HG03025 (cell line): ENCODE data around the gene HOXA6.

ENCODE experiments used
- ATAC-seq: cut with Tn5 transposase; IDR thresholded peaks from one replicate; pipeline ENCODE4 v1.9.1; 2021; ENCODE audit warnings: mild to moderate bottlenecking, moderate library complexity; ENCODE audit not compliant: unreplicated experiment, low FRiP score

Gene HOXA6

GRCh38 chr7:27147199-27148030 lies at the start of gene HOXA6:
Gene HOXA6 (minus strand): TSS chr7:27147774. CDS start chr7:27147749, 25 bp downstream.
- no peak for ATAC-seq

- ATAC-seq, result no peak
These were observed 48.8 kb upstream of the HOXA6 start for GRCh38 chr7:27196287-27196767.

- ATAC-seq, result no peak
These were observed 47.3 kb upstream of the HOXA6 start for GRCh38 chr7:27194686-27195379.

- ATAC-seq, result no peak
These were observed 46.4 kb upstream of the HOXA6 start for GRCh38 chr7:27194002-27194352.

GRCh38 chr7:27193335-27194001 lies 45.9 kb upstream of the HOXA6 start:
- ATAC-seq, result no peak

GRCh38 chr7:27192546-27193334 lies 45.2 kb upstream of the HOXA6 start:
- no peak for ATAC-seq

GRCh38 chr7:27191833-27192545 lies 44.4 kb upstream of the HOXA6 start:
- no peak for ATAC-seq

GRCh38 chr7:27191161-27191731 lies 43.7 kb upstream of the HOXA6 start:
- ATAC-seq, result no peak

- ATAC-seq, result no peak
These were observed 42.6 kb upstream of the HOXA6 start for GRCh38 chr7:27189997-27190748.

GRCh38 chr7:27189295-27189996 lies 41.9 kb upstream of the HOXA6 start:
- no peak for ATAC-seq

GRCh38 chr7:27188386-27189294 lies 41.1 kb upstream of the HOXA6 start:
- ATAC-seq, result no peak

- no peak for ATAC-seq
These were observed 40.2 kb upstream of the HOXA6 start for GRCh38 chr7:27187475-27188385.

- ATAC-seq, result no peak
These were observed 39.3 kb upstream of the HOXA6 start for GRCh38 chr7:27186668-27187474.

GRCh38 chr7:27185854-27186667 lies 38.5 kb upstream of the HOXA6 start:
- ATAC-seq, result no peak
